ENCODE results near the gene ADD2. TPM values are rescaled to one million over a fixed set of nuclear protein-coding genes. Genes with fewer than 3 reads are reported as not detected.

The ADD2 gene
- total RNA-seq, 1 experiment from 2014 or later = 124 TPM

DNA sequence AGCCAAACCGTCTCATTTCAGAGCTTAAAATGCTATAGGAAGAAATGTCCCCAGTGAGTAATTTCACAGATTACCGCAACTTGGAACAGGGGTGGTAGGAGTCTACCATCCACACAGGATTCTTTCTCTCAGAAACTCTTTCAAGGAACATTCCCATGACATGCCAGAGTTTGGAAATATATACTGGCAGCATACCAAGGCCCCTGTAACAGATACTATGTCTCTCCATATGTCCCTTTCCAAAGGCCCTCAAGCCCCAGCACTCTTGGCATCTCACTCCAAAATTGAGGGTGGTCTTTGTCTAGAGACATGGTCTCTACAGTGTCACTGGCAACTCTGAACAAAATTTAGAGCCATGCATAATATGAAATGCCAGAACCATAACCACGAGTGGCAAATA is 11.5 kb upstream of the ADD2 start:
- Histone ChIP-seq H3K79me1 (ENCODE audit: insufficient read depth, low read depth, low read length, poor library complexity, severe bottlenecking) (no peaks in the 10 kb centered on the region), H3K4ac (ENCODE audit: low read depth, low read length) (no peak overlapping the region), H3K9me3 (ENCODE audit: control insufficient read depth, low read depth, low read length) (no peaks in the 10 kb centered on the region), H3K4me1 (ENCODE audit: insufficient read depth, low read length) (no peaks in the 10 kb centered on the region), H3K79me2 (ENCODE audit: insufficient read depth, low read length) (no peaks in the 10 kb centered on the region), H2AFZ (ENCODE audit: low read length) (no peak overlapping the region), H4K8ac (replicated peaks; ENCODE audit: insufficient read length, low read depth, low read length) (no peak overlapping the region), H2BK15ac (ENCODE audit: low read depth, low read length) (no peak overlapping the region), H3K4me2 (ENCODE audit: insufficient read depth, insufficient read length, low read length) (no peak overlapping the region), H4K91ac (ENCODE audit: insufficient read length, low read depth, low read length) (no peak overlapping the region), H2BK20ac (ENCODE audit: low read depth, low read length, poor library complexity, severe bottlenecking) (no peak overlapping the region), H2BK12ac (ENCODE audit: insufficient read length, low read depth, low read length) (no peak overlapping the region), H2BK120ac (ENCODE audit: low read depth, low read length, poor library complexity, severe bottlenecking) (no peak overlapping the region), H3K14ac (ENCODE audit: insufficient read depth, low read length) (no peak overlapping the region), H3K27ac (ENCODE audit: insufficient read length, low read depth, low read length) (no peak overlapping the region), H3K56ac (ENCODE audit: insufficient read length, low read depth, low read length) (no peak overlapping the region), H3K18ac (ENCODE audit: insufficient read length, low read depth, low read length) (no peak overlapping the region), H2BK5ac (ENCODE audit: insufficient read length, low read length) (no peak overlapping the region), H3K23me2 (ENCODE audit: insufficient read length, low read depth, low read length, poor library complexity, severe bottlenecking) (no peaks in the 10 kb centered on the region), H3K9ac (ENCODE audit: extremely low read depth, insufficient read length, low read length) (no peak overlapping the region), H4K5ac (ENCODE audit: insufficient read length, low read depth, low read length) (no peak overlapping the region), H3K27me3 (ENCODE audit: insufficient read depth, low read length) (no peaks in the 10 kb centered on the region; the same call in 1 of the 2 replicates), H2AK5ac (ENCODE audit: insufficient read length, low read length) (no peak overlapping the region), H4K20me1 (ENCODE audit: control insufficient read depth, insufficient read depth, insufficient read length) (no peaks in the 10 kb centered on the region), H3T11ph (ENCODE audit: low read length) (no peak overlapping the region), H3K23ac (ENCODE audit: insufficient read length, low read depth, low read length) (no peak overlapping the region)
- H3K4me3 Mint-ChIP-seq = no peak overlapping the region
- TF ChIP-seq, protein P1, sequence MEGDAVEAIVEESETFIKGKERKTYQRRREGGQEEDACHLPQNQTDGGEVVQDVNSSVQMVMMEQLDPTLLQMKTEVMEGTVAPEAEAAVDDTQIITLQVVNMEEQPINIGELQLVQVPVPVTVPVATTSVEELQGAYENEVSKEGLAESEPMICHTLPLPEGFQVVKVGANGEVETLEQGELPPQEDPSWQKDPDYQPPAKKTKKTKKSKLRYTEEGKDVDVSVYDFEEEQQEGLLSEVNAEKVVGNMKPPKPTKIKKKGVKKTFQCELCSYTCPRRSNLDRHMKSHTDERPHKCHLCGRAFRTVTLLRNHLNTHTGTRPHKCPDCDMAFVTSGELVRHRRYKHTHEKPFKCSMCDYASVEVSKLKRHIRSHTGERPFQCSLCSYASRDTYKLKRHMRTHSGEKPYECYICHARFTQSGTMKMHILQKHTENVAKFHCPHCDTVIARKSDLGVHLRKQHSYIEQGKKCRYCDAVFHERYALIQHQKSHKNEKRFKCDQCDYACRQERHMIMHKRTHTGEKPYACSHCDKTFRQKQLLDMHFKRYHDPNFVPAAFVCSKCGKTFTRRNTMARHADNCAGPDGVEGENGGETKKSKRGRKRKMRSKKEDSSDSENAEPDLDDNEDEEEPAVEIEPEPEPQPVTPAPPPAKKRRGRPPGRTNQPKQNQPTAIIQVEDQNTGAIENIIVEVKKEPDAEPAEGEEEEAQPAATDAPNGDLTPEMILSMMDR (conservative IDR thresholded peaks at IDR 0.05) = no peak
- H3K4me1 Mint-ChIP-seq = peaks cover 3 to 5% of the 10 kb centered on the region in 2 experiments; a peak in 3 of 4 replicates
- H3K36me3 Mint-ChIP-seq (ENCODE audit: insufficient read depth in 1 of 3, low read depth in 3 of 3) = no peaks in the 10 kb centered on the region
- peaks cover 23% of the 10 kb centered on the region for H3K27me3 Mint-ChIP-seq (ENCODE audit: low read depth)
- H3K9me3 Mint-ChIP-seq = no peaks in the 10 kb centered on the region
- no peak overlapping the region for H3K27ac Mint-ChIP-seq
- no CpG with 5 or more reads among the region's 3 CpGs for WGBS (ENCODE audit: extremely low coverage, insufficient read length, low lambda C conversion rate)
- DNase-seq = no peak

Measured in H9 (cell line).